VCaP (cell line): Measurements from ENCODE around the gene PPP1R14C.
A peak's percentile ranks its signal among the peaks of the same experiment; 100 is the strongest.

Experiments used
- H3K27ac ChIP-seq: fragments of 450-650 bp; 2 replicates; pipeline ENCODE4 v1.5.1; 2017
- CTCF ChIP-seq: fragments of 450-650 bp; conservative IDR thresholded peaks from 2 replicates; pipeline ENCODE4 v1.5.1; 2017; ENCODE audit warnings: mild to moderate bottlenecking, moderate library complexity

The PPP1R14C gene

GRCh38 chr6:150142670-150143515 is at the start of gene PPP1R14C:
PPP1R14C (plus strand) TSS chr6:150143044; CDS start chr6:150143193, 149 bp downstream.
- H3K27ac ChIP-seq = peak within 1 kb of the TSS; percentile 23; the same call in 1 of the 2 replicates
- TF ChIP-seq CTCF = no peak

GRCh38 chr6:150093397-150093796 is 49.4 kb upstream of the PPP1R14C start:
- TF ChIP-seq CTCF = no peak
- H3K27ac ChIP-seq = no peak overlapping the region

GRCh38 chr6:150098155-150098554 is 44.7 kb upstream of the PPP1R14C start:
- no peak overlapping the region for H3K27ac ChIP-seq
- no peak for TF ChIP-seq CTCF

GRCh38 chr6:150099546-150099945 is 43.3 kb upstream of the PPP1R14C start:
- no peak for TF ChIP-seq CTCF
- no peak overlapping the region for H3K27ac ChIP-seq

- no peak overlapping the region for H3K27ac ChIP-seq
- no peak for TF ChIP-seq CTCF
Measured at GRCh38 chr6:150099953-150100352, 42.9 kb upstream of the PPP1R14C start.

- TF ChIP-seq CTCF = no peak
- H3K27ac ChIP-seq = no peak overlapping the region
Measured at GRCh38 chr6:150100745-150101144, 42.1 kb upstream of the PPP1R14C start.

- no peak overlapping the region for H3K27ac ChIP-seq
- no peak for TF ChIP-seq CTCF
Measured at GRCh38 chr6:150102750-150103270, 40.0 kb upstream of the PPP1R14C start.
